Measurements from ENCODE around the gene NDUFB4.

Gene NDUFB4

DNA sequence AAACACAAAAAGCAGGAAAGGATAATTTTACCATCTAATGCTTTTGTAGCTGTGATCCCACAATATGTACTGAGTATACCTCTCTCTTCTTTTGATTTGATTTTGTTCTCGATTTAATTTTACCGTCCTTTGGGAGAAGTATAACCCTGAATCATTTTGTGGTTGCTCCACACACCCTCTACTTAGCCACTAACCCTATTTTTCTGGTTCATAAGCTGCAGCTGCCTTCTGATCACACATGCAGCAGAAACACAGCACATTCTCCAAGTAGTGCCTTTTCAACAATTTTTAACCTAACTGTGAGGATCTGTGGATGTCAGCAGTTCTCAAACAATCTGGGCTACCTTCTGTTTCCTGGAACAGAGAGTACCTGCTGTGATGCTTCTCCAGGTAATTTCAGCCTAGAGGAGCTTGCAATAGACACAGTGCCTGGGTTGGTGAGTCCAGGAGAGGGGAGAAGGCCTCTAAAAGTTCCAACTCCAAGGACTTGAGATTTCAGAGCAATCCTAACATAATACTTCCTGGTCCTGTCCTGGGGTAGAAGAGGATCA, 45.6 kb downstream of the NDUFB4 start:
- DNase-seq, result no peak

DNA sequence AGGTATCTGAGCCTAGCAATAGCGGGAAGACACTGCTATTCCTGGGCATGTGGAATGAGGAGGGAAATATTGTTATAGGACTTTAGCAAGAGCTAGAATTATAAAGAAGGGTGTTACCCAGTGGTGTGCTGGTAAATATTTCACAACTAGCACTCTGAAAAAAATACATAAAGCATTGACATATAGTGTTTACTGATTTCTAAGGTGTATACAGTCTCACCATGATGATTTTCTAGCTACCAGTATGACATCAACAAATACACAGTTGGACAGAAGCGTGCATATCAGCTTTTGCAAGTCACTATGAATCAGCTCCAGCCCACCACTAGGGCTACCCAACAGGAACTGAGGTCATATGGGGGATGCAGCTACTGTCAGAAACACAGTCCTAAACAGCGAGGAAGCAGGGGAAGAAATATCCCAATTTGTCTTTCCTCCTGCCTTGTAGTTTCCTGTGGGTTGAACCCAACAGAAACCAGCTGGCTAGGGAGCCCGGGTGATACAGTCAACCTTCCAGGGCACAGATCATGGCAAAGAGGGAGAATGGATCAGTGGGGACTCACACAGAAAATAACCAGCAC, 46.3 kb downstream of the NDUFB4 start:
- DNase-seq, result no peak

GRCh38 chr3:120645083-120645845, 49.1 kb downstream of the NDUFB4 start:
- DNase-seq, result no peak

GRCh38 chr3:120646771-120647432, 50.8 kb downstream of the NDUFB4 start:
- no peak for DNase-seq

- no peak for DNase-seq
Measured at GRCh38 chr3:120648290-120648689, 52.2 kb downstream of the NDUFB4 start.

- DNase-seq, result no peak
Measured at GRCh38 chr3:120649830-120650233, 53.7 kb downstream of the NDUFB4 start.

DNA sequence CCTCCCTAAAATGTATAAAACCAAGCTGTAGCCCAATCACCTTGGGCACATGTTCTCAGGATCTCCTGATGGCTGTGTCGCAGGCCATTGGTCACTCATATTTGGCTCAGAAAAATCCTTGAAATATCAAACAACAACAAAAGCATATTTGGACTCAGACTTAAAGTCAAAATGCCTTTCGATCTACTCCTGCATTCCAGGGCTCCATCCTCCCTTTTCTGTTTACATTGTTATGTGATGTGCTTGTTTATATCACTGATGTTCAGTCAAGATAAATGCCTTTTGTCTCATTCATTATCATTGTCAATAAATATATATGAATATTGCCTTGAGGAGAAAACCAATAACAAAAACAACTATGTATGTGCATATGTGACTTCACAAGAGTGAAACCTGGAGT, 54.2 kb downstream of the NDUFB4 start:
- no peak for DNase-seq
